GM18868 (cell line): ENCODE measurements around the gene DCTN5.
"Not testable (repeated sequence)": the region's sequence is repeated elsewhere in the genome, so short reads cannot be mapped to it uniquely, and the experiment has no call there.

Experiments
- ATAC-seq: cut with Tn5 transposase; IDR thresholded peaks from one replicate; pipeline ENCODE4 v1.9.1; 2021; ENCODE audit warnings: mild to moderate bottlenecking, moderate library complexity; ENCODE audit not compliant: unreplicated experiment

The DCTN5 gene

GRCh38 chr16:23640931-23641765 is at the start of gene DCTN5, which contains the start of gene PALB2:
TSS of gene DCTN5 (plus strand) at chr16:23641466. CDS start at chr16:23641543, 77 bp downstream.
TSS of gene PALB2 (minus strand) at chr16:23641310. CDS start at chr16:23641157, 153 bp downstream.
- peak; percentile 96 for ATAC-seq

- no peak for ATAC-seq
Measured at GRCh38 chr16:23594186-23594585, 47.1 kb upstream of the DCTN5 start.

- ATAC-seq: no peak
Measured at GRCh38 chr16:23595246-23595950, 45.9 kb upstream of the DCTN5 start.

GRCh38 chr16:23595951-23596720 is 45.1 kb upstream of the DCTN5 start, which contains the start of gene NDUFAB1:
TSS of gene NDUFAB1 (minus strand) at chr16:23596316. CDS start at chr16:23596290, 26 bp downstream.
- ATAC-seq: peak; percentile 92

- no peak for ATAC-seq
Measured at GRCh38 chr16:23597003-23597756, 44.1 kb upstream of the DCTN5 start.

GRCh38 chr16:23607726-23608125 is 33.5 kb upstream of the DCTN5 start:
- ATAC-seq: no peak

- ATAC-seq: no peak
Measured at GRCh38 chr16:23608194-23608593, 33.1 kb upstream of the DCTN5 start.

- ATAC-seq: no peak
Measured at GRCh38 chr16:23609929-23610328, 31.3 kb upstream of the DCTN5 start.

GRCh38 chr16:23610905-23611304 is 30.4 kb upstream of the DCTN5 start:
- not testable (repeated sequence) for ATAC-seq

GRCh38 chr16:23611936-23612335 is 29.3 kb upstream of the DCTN5 start:
- ATAC-seq: no peak

- no peak for ATAC-seq
Measured at GRCh38 chr16:23615805-23616204, 25.5 kb upstream of the DCTN5 start.

GRCh38 chr16:23624092-23624491 is 17.2 kb upstream of the DCTN5 start:
- no peak for ATAC-seq

- no peak for ATAC-seq
Measured at GRCh38 chr16:23629516-23629915, 11.8 kb upstream of the DCTN5 start.

GRCh38 chr16:23631874-23632273 is 9.4 kb upstream of the DCTN5 start:
- ATAC-seq: not testable (repeated sequence)

- ATAC-seq: no peak
Measured at GRCh38 chr16:23634461-23635036, 6.7 kb upstream of the DCTN5 start.

GRCh38 chr16:23635958-23636357 is 5.3 kb upstream of the DCTN5 start:
- no peak for ATAC-seq

GRCh38 chr16:23640615-23640930 is 693 bp upstream of the DCTN5 start:
- no peak for ATAC-seq

- no peak for ATAC-seq
Measured at GRCh38 chr16:23642246-23642774, 1.0 kb downstream of the DCTN5 start.

- ATAC-seq: peak; percentile 11
Measured at GRCh38 chr16:23650674-23651416, 9.6 kb downstream of the DCTN5 start.
